GM19023 (cell line): ENCODE data around the gene BTNL9.
"Not testable (repeated sequence)": the region's sequence is repeated elsewhere in the genome, so short reads cannot be mapped to it uniquely, and the experiment has no call there.

Experiments
- ATAC-seq: cut with Tn5 transposase; IDR thresholded peaks from one replicate; pipeline ENCODE4 v1.9.1; 2021; ENCODE audit warnings: mild to moderate bottlenecking, moderate library complexity; ENCODE audit not compliant: unreplicated experiment

The BTNL9 gene

DNA sequence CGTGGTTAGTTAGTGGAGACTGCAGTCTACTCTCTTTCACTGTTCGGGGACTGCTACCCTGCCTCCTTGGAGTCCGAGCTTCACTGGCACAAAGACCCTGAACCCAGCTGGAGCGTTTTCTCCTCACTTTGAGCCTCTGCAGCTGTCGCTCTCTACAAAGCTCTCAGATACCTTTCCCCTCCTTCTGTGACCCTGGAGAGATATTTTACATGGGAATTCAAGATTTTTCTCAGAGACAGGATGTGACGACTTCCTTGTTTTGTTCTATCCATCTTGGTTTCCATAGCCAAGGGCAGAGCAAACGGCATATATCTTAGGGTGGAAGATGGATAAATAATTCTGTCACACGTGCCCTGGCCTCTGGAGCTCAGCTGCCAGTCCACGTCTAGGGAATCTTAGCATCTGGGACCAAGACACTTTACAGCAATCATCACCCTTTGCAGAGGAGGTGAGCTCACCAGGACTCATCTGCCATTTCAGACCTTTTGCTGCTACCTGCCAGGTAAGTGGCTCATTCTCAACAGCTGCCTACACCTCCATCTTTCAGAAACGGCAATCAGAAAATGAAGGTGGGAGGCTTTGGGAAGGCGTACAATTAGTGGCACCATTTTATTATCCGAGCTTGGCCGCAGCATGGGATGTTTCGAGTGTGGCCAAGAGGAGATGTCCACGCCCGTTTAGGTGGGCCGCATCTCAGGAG is at the start of gene BTNL9:
Gene BTNL9 (plus strand): TSS at position 336 of the 700 bp plus-strand sequence. CDS start 5,224 bp downstream, outside the sequence.
- no peak for ATAC-seq

- no peak for ATAC-seq
These were observed 49.2 kb upstream of the BTNL9 start for GRCh38 chr5:180990882-180991242.

- ATAC-seq = no peak
These were observed 38.1 kb upstream of the BTNL9 start for GRCh38 chr5:181001947-181002346.

- no peak for ATAC-seq
These were observed 34.3 kb upstream of the BTNL9 start for GRCh38 chr5:181005791-181006190.

GRCh38 chr5:181008136-181008535 is 31.9 kb upstream of the BTNL9 start:
- no peak for ATAC-seq

- not testable (repeated sequence) for ATAC-seq
These were observed 30.0 kb upstream of the BTNL9 start for GRCh38 chr5:181010018-181010417.

- not testable (repeated sequence) for ATAC-seq
These were observed 25.4 kb upstream of the BTNL9 start for GRCh38 chr5:181014654-181015053.

DNA sequence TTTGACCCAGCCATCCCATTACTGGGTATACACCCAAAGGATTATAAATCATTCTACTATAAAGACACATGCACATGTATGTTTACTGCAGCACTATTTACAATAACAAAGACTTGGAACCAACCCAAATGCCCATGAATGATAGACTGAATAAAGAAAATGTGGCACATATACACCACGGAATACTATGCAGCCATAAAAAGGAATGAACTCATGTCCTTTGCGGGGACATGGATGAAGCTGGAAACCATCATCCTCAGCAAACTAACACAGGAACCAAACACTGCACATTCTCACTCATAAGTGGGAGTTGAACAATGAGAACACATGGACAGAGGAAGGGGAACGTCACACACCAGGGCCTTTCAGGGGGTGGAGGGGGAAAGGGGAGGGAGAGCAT is 22.6 kb upstream of the BTNL9 start:
- not testable (repeated sequence) for ATAC-seq

GRCh38 chr5:181020688-181021087 is 19.4 kb upstream of the BTNL9 start:
- no peak for ATAC-seq

DNA sequence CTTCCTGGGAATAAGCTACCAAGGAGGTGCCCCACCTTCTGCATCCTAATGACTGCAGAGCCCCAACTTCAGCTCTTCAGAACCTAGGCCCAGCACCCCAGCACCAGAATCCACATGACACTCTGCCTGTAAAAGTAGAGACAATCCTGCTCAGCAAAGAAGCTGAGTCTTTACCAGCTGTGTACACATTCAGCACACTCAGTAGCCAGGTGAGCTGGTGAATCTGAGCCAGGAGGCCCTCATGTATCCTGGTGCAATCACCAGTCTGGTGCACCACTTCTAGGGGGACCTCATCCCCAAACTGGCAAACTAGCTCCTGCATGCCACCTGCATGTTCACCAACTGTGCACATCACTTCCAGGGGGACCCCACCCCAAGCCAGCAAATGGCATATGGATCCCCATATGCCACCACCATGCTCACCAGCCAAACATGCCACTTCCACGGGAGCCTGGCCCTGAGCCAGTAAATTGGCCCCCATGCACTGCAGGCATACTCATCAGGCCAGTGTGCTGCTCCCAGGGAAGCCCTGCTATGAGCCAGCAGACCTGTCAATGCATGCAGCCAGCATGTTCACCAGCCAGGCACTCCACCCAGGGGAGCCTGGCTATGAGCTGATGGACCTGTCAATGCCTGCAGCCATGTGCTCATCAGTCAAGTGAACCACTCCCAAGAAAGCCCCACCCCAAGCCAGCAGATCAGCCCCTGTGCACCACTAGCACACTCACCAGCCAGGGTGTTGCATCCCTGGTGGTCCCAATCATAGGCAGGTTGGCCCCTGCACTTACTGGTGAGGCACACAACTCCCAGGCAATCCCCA is 15.6 kb upstream of the BTNL9 start:
- ATAC-seq = no peak

DNA sequence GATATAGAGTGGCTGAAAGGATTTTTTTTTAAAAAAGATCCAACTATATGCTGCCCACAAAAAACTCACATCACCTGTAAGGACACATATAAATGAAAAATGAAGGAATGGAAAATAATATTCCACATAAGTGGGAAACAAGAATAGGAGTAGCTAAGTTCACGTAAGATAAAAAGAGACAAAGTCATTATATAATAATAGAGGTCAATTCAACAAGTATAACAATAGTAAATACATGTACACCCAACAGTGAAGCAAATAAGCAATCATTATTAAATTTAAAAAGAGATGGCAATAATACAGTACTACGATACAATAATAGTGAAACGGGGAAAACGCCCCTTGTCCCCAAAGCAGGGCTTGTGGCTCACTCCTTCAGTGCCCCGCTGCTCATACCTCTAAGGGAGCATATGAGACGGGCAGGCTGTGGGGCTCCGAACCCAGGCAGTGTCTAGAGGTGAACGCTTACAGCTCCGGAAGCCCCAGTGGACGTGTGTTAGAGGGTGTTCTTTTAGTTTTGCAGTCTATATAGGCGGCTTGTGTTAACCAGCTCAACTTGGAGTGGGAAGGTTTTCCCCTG is 12.5 kb upstream of the BTNL9 start:
- no peak for ATAC-seq

GRCh38 chr5:181028032-181028819 is 11.8 kb upstream of the BTNL9 start:
- no peak for ATAC-seq

GRCh38 chr5:181031716-181032115 is 8.3 kb upstream of the BTNL9 start:
- ATAC-seq = no peak

- ATAC-seq = no peak
These were observed 3.9 kb upstream of the BTNL9 start for GRCh38 chr5:181035991-181036815.

GRCh38 chr5:181036816-181037364 is 3.2 kb upstream of the BTNL9 start:
- no peak for ATAC-seq

DNA sequence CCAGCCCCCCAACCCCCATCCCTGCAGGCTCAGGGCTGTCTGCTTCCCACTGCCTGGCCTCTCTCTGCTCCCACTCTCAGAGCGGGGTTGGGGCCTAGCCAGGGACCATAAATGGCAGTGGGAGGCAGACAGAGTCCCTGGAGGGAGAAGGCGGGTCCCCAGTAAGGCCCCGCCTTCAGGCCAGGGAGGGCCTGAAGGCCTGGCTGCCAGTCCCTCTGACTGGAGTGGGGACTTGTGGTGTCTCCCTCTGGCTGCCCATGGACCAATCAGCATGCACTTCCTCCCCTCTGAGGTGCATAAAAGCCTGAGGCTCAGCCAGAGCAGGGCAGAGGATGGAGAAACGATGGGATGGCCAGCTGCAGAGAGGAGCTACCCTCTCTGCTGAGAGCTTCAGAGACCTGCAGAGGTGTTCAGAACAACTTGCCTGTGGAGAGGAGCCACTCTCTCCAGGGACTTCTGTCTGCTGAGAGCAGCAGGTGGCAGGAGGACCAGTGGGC is 2.7 kb upstream of the BTNL9 start:
- no peak for ATAC-seq

- ATAC-seq = no peak
These were observed 595 bp upstream of the BTNL9 start for GRCh38 chr5:181039471-181039870.

DNA sequence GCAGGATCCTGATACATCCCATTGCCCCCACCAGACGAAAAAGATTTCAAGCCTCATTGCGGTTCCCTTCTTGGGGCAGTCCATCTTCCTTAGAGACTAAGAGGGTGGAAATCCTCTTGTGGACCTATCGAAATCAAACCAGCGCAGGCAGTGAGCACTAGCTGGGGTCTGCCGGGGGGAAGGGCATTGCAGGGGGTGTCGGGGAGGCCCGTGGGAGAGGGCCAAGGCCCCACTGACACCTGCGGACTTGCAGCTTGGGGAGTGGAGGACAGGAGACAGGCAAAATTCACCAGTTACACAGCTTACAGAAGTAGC is 522 bp downstream of the BTNL9 start:
- ATAC-seq = no peak

GRCh38 chr5:181041043-181041442 is 977 bp downstream of the BTNL9 start:
- no peak for ATAC-seq
